GM21360 (cell line): Measurements from ENCODE around the gene KNDC1.

ENCODE experiments used
- ATAC-seq: cut with Tn5 transposase; IDR thresholded peaks from one replicate; pipeline ENCODE4 v1.9.1; 2021; ENCODE audit warnings: mild to moderate bottlenecking, moderate library complexity; ENCODE audit not compliant: unreplicated experiment

KNDC1 gene

GRCh38 chr10:133270773-133271297, 110.8 kb downstream of the KNDC1 start:
- no peak for ATAC-seq

GRCh38 chr10:133271521-133272300, 111.7 kb downstream of the KNDC1 start:
- no peak for ATAC-seq

- no peak for ATAC-seq
Measured at GRCh38 chr10:133272301-133272963, 112.4 kb downstream of the KNDC1 start.

- ATAC-seq: no peak
Measured at GRCh38 chr10:133272964-133273420, 113.0 kb downstream of the KNDC1 start.

GRCh38 chr10:133273534-133274143, 113.6 kb downstream of the KNDC1 start:
- no peak for ATAC-seq

GRCh38 chr10:133274751-133275683, 115.0 kb downstream of the KNDC1 start:
- ATAC-seq: peak; percentile 47

GRCh38 chr10:133275684-133276092, 115.7 kb downstream of the KNDC1 start:
- ATAC-seq: peak; percentile 40
